ENCODE results near the gene TTC7B. TPM values are rescaled to one million over a fixed set of nuclear protein-coding genes. Genes with fewer than 3 reads are reported as not detected.

Gene TTC7B
- total and polyA plus RNA-seq, 9 of the 15 experiments (the other 6 are each of a cell fraction or from before 2014, with no cell fraction given) = 2.2 to 77.2 (median 36.7) TPM

DNA sequence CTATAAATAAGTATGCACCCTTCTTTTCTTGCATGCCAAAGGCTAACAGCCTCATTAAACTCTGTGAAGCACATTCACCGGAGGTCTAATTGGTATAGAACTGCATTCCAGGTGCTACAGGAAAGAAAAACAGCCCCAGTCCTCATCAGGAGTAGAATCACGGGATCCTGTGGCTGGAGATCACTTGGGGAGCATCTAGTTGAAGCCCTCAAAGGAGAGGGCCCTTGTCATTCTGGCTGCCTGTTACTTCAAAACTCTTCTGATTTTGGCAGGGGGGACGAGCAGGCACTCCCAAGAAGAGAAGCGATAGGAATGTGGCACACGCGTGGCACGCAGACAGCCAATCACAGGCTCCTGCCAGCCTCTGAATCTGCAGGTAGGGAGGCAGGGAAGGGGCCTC lies 154.4 kb downstream of the TTC7B start:
- Histone ChIP-seq H3K4me2 (ENCODE audit: insufficient read depth, low read length) (no peak overlapping the region), H3K36me3 (ENCODE audit: control insufficient read depth, insufficient read depth, low read length) (peaks cover 15% of the 10 kb centered on the region; the same call in 2 of the 3 replicates), H3K9me1 (ENCODE audit: control insufficient read depth, insufficient read depth, low read length) (no peaks in the 10 kb centered on the region), H3K27me3 (ENCODE audit: control insufficient read depth in 2 of 2, insufficient read depth in 2 of 2, low read length in 2 of 2) (no peaks in the 10 kb centered on the region), H3K9ac (ENCODE audit: insufficient read depth in 1 of 2, low read depth in 2 of 2, low read length in 2 of 2) (no peak overlapping the region), H3K79me2 (ENCODE audit: control insufficient read depth, insufficient read depth, low read length) (no peaks in the 10 kb centered on the region), H3K9me3 (replicated peaks; ENCODE audit: control insufficient read depth, insufficient read depth, low read depth, low read length) (no peaks in the 10 kb centered on the region), H3K4me1 (replicated peaks in 1 of 2; ENCODE audit: control insufficient read depth in 2 of 2, insufficient read depth in 2 of 2, low read length in 2 of 2) (peaks cover 9 to 15% of the 10 kb centered on the region in 2 experiments; a peak in 4 of 5 replicates), H4K20me1 (replicated peaks; ENCODE audit: control insufficient read depth, insufficient read depth, low read length) (no peaks in the 10 kb centered on the region), H3K4me3 (no peak overlapping the region), H3K27ac (ENCODE audit: extremely low read depth, low read depth, low read length) (no peak overlapping the region), H2AFZ (ENCODE audit: low read depth, low read length) (no peak overlapping the region)
- in situ Hi-C loops (cut with MboI) (no loop called here), intact Hi-C loops (cut with micrococcal nuclease) (no loop called here)
- no peak for ATAC-seq
- no peak for DNase-seq (ENCODE audit: extremely low read depth in 1 of 4, low spot score in 3 of 4)
- TF ChIP-seq PTTG1 (tag; IDR thresholded peaks at IDR 0.05; ENCODE audit: low read depth) (no peak), IFI16 (CRISPR knock-in tag; IDR thresholded peaks at IDR 0.05) (no peak), IRF2 (CRISPR knock-in tag; IDR thresholded peaks at IDR 0.05) (no peak), KHSRP (IDR thresholded peaks at IDR 0.05) (no peak), TAF7 (tag; IDR thresholded peaks at IDR 0.05) (no peak), ESRRA (IDR thresholded peaks at IDR 0.05; ENCODE audit: borderline replicate concordance, low read depth) (no peak), NBN (IDR thresholded peaks at IDR 0.05; ENCODE audit: low read depth) (no peak), NR2C1 (IDR thresholded peaks at IDR 0.05) (no peak), NR2C1 (tag; IDR thresholded peaks at IDR 0.05) (no peak), PML (IDR thresholded peaks at IDR 0.05; ENCODE audit: low read length) (no peak), ZNF445 (CRISPR knock-in tag; IDR thresholded peaks at IDR 0.05; ENCODE audit: low read depth) (no peak), XRCC3 (IDR thresholded peaks at IDR 0.05) (no peak), SIN3B (IDR thresholded peaks at IDR 0.05; ENCODE audit: low read depth) (no peak), NR3C1 (CRISPR knock-in tag; IDR thresholded peaks at IDR 0.05) (no peak)
- TF ChIP-seq, protein P1, sequence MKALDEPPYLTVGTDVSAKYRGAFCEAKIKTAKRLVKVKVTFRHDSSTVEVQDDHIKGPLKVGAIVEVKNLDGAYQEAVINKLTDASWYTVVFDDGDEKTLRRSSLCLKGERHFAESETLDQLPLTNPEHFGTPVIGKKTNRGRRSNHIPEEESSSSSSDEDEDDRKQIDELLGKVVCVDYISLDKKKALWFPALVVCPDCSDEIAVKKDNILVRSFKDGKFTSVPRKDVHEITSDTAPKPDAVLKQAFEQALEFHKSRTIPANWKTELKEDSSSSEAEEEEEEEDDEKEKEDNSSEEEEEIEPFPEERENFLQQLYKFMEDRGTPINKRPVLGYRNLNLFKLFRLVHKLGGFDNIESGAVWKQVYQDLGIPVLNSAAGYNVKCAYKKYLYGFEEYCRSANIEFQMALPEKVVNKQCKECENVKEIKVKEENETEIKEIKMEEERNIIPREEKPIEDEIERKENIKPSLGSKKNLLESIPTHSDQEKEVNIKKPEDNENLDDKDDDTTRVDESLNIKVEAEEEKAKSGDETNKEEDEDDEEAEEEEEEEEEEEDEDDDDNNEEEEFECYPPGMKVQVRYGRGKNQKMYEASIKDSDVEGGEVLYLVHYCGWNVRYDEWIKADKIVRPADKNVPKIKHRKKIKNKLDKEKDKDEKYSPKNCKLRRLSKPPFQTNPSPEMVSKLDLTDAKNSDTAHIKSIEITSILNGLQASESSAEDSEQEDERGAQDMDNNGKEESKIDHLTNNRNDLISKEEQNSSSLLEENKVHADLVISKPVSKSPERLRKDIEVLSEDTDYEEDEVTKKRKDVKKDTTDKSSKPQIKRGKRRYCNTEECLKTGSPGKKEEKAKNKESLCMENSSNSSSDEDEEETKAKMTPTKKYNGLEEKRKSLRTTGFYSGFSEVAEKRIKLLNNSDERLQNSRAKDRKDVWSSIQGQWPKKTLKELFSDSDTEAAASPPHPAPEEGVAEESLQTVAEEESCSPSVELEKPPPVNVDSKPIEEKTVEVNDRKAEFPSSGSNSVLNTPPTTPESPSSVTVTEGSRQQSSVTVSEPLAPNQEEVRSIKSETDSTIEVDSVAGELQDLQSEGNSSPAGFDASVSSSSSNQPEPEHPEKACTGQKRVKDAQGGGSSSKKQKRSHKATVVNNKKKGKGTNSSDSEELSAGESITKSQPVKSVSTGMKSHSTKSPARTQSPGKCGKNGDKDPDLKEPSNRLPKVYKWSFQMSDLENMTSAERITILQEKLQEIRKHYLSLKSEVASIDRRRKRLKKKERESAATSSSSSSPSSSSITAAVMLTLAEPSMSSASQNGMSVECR (CRISPR knock-in tag; IDR thresholded peaks at IDR 0.05) = no peak
- TF ChIP-seq, protein P2, sequence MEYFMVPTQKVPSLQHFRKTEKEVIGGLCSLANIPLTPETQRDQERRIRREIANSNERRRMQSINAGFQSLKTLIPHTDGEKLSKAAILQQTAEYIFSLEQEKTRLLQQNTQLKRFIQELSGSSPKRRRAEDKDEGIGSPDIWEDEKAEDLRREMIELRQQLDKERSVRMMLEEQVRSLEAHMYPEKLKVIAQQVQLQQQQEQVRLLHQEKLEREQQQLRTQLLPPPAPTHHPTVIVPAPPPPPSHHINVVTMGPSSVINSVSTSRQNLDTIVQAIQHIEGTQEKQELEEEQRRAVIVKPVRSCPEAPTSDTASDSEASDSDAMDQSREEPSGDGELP (CRISPR knock-in tag; IDR thresholded peaks at IDR 0.05; ENCODE audit: borderline replicate concordance) = no peak
- TF ChIP-seq, protein P3, sequence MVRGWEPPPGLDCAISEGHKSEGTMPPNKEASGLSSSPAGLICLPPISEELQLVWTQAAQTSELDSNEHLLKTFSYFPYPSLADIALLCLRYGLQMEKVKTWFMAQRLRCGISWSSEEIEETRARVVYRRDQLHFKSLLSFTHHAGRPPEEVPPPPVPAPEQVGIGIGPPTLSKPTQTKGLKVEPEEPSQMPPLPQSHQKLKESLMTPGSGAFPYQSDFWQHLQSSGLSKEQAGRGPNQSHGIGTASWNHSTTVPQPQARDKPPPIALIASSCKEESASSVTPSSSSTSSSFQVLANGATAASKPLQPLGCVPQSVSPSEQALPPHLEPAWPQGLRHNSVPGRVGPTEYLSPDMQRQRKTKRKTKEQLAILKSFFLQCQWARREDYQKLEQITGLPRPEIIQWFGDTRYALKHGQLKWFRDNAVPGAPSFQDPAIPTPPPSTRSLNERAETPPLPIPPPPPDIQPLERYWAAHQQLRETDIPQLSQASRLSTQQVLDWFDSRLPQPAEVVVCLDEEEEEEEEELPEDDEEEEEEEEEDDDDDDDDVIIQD (CRISPR knock-in tag; IDR thresholded peaks at IDR 0.05) = no peak
- no peak for FAIRE-seq
- ChIA-PET CTCF (ENCODE audit: low intra/inter-chr PET ratio) (no interaction called here), POLR2A (interaction anchor here (1.4 kb wide), 1 partner anchor 19 kb away, joined by 3 read pairs; no protein-coding TSS in a partner anchor)
- no TSS peak for BruUV-seq (replicated peaks)
- WGBS (ENCODE audit: insufficient coverage, low coverage, missing lambda C conversion rate) = 90% methylated on average over 3 of the region's 7 CpGs

Measured in K562 (cell line).